GM18520 (cell line): ENCODE results near the gene GLCE.
"Not testable (repeated sequence)": the region's sequence is repeated elsewhere in the genome, so short reads cannot be mapped to it uniquely, and the experiment has no call there.

Experiments
- ATAC-seq: cut with Tn5 transposase; IDR thresholded peaks from one replicate; pipeline ENCODE4 v1.9.1; 2021; ENCODE audit not compliant: unreplicated experiment

GLCE gene

DNA sequence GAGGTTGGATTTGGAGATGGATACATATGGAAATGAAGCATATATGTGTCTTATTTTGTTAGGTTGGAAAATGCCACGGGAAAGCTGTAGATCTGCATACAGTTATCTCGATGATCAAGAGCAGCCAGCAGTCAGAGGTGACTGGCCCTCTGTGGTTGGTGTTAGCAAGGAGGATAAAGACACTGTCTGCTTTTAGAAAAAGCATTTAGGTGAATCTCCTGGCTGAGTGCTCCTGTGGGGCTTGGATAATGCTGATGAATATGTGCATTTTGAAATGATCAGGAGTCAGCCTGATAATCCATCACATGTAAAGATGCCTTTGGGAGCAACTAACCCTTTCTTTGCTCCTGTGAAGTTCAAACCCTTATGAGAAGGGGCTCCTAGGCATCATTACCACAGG is 24.9 kb upstream of the GLCE start:
- ATAC-seq = no peak

DNA sequence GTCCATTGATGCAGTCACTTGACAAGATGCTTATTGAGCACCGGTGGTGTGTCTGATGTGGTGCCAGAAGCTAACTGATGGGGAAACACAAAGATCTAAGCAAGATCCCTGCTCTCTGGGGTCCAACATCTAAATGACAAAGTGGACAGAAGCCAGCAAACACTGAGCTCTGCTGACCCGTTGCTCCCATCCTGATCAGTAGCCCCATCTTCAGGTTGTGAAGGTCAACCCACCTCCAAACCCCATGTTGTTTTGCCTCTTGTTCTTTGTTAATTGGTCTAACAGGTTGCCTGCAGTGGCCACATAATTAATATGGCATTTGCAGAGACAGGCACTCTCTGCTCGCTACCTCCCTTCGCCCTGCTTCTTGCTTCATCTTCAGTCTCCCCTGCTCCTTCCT is 21.5 kb upstream of the GLCE start:
- ATAC-seq = no peak

DNA sequence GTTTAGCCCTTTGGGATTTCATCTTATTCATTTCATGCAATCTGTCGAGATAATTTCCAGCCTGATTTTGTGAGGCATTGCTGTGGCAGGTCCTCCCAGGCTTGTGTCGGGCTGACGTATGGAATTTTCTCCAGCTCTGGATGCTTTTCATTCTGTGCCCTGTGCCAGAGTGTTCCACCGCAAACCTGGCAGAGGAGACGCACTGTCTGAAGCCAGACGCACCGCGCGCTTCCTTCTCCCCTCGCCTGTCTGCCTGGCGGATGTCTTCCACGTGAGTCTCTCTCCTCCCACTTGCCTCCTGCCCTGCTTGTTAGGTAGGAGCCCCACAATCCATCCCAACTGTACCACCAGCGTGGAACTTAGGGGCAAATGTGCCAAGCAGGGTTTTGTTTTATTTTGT is 20.1 kb upstream of the GLCE start:
- no peak for ATAC-seq

DNA sequence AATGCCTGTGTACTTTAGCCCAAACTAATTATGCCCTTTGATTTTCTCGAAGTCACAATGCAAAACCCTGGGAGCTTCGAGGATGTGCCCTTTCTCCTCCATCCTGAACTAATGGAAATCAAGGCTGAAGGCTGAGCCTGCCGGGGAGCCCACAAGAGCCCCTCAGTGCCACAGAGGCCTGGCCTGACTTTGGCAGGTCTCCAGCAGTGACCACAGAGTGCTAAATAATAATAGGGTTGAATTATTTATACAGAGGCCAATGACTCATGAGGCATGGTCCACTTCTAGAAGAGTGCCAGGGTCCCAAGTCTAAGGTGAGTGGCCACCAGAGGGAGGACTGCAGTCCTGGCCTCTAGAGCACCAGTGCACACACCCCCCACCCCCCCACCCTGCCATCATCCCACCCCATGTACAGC is 19.1 kb upstream of the GLCE start:
- ATAC-seq = no peak

DNA sequence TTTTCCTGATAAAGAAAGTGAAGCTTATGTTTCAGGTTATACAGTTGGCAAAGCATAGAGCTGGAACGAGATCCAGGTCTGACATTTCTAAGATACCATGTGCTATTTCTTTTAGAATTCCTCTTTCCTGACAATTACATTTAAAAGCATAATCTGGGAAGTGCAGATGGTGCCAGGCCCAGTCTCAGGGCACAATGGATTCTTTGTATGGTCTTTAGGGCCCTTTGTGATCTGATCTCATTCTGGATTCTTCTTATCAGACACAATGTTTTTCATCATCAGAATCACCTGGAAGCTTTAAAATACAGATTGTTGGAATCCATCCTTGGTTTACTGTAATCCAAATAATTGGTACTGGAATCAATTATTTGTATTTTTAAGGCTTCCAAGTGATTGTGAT is 18.6 kb upstream of the GLCE start:
- no peak for ATAC-seq

DNA sequence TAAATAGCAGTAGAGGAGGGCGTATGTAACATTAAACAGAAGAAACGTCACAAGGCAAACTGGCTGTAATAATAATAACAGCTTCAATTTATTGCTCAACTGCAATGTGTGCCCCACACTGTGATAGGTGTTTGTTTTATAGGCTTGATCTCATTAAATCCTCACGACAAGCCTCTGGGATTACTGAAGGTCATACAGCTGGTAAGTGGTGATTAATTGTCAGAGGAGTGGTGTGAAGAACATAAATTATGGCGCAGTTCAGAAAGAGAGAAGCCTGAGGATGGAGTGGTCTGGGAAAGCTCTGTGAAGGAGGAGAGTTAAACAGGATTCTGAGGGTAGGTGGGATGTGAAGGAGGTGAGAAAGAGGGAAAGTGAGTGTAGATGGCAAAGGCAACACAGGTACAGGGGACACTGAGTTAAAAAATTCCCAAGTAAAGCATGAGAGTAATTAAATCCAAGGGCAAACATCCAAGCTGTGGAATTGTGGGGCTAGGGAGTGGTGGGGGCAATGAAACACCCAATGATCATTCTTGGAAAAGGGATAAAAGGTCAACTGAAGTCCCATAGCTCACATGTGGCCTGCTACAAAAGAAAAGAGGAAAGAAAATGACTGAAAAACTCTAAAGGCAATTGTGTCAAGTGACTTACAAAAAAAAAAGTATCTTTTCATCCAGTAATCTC is 16.5 kb upstream of the GLCE start:
- no peak for ATAC-seq

DNA sequence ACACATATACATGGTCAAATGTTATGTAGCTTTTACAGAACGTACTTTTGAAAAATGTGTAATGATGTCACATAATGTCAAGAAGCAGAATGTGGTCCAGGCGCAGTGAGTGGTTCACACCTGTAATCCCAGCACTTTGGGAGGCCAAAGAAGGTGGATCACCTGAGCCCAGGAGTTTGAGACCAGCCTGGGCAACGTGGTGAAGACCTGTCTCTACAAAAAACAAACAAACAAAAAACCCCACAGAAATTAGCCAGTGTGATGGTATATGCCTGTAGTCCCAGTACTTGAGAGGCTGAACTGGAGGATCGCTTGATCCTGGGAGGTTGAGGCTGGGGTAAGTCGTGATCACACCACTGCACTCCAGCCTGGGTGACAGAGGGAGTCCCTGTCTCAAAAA is 15.9 kb upstream of the GLCE start:
- no peak for ATAC-seq

DNA sequence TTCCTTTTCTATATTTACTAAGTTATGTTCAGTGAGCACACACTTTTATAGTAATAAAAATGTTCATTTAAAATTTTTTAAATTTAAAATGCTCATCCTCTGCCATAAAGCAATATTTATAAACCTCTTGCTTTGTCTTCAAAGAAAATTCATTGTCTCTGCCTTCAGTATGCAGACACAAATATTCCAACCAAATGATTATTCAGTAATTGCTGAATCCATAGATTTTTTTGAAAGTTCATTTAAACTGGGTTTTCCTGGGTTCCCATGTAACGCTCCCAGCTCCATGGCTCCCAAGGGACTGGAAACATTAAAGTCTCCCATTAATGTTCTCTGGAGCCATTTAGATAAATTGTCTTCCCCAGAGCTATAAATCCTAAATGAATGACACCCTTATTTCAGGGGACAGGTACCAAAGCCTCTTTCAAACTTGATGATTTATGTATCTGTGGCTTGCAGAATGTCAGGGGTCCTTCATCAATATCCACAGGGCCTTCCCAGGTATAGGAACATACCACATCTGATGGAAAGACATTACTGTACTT is 15.2 kb upstream of the GLCE start:
- no peak for ATAC-seq

DNA sequence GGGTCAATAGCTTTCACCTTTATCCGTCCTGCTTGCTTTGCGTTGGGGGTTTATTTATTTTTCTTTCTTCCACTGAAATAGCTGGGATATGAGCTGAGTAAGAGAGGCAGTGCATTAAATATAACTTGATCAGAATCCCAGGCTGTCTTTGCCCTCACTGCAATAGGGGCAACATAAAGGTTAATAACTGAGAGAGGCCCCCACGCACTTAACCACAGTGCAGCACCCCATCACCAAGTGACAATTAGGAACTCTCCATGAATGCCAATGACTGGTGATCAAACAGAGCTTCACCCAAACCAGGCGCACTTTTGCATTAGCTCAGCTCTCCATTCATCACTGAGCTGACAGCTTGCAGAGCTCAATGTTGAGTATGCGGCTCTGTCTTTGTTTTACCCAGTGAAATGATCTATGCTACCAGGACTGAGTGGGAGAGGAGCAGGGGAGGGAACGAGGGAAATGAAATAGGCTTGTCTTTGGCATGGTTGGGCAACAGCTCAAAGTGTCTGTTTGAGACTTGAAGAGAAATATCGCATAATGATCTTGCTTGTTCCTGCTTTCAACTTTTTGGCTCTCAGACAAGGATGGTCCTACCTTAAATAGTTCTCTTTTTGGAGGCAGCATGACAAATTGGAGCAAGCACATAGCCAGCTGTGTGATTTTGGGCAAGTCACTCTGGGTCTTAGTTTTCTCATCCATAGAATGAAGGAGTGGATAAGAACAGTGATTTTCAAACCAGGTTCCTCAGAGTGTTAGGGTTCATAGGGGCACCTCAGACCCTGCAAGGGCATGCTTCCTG is 14.5 kb upstream of the GLCE start:
- no peak for ATAC-seq

DNA sequence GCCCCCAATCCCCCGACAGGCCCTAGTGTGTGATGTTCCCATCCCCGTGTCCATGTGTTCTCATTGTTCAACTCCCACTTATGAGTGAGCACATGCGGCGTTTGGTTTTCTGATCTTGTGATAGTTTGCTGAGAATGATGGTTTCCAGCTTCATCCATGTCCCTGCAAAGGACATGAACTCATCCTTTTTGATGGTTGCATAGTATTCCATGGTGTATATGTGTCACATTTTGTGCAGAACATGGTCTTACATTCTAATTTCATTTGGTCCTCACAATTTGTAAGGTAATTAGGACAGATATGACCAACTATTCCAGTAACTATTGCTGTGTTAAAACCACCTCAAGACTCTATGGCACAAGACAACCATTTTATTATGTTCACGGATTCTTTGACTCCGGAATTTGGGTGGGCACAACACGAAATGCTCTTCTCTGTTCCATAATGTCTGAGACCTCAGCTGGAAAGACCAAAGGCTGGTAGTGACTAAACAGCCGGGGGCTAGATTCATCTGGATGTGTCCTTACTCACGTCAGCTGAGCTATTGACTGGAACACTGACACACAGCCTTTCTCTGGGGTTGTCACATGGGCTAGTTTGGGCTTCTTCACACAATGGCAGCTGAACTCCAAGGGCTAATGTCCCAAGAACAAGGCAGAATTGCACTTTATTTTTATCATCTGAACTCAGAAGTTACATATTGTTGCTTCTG is 13.6 kb upstream of the GLCE start:
- ATAC-seq = no peak

DNA sequence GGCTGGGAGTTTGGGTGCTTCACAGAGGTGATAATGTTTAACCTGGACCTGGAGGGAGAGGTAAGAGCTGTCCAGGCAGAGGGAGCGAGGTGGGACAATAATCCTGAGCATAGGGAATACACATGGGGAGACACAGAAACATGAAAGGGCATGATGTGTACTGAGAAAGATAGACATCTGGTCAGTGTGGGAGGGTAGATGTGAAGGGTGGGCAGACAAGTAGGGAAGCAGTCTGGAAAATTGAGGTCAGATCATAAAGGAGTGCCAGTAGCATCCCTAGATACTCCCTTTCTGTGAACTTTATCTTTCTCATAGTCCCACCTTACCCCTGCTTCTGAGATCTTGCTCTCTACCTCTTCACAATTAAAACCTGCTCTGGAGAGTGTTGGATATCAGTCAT is 12.0 kb upstream of the GLCE start:
- ATAC-seq = no peak

DNA sequence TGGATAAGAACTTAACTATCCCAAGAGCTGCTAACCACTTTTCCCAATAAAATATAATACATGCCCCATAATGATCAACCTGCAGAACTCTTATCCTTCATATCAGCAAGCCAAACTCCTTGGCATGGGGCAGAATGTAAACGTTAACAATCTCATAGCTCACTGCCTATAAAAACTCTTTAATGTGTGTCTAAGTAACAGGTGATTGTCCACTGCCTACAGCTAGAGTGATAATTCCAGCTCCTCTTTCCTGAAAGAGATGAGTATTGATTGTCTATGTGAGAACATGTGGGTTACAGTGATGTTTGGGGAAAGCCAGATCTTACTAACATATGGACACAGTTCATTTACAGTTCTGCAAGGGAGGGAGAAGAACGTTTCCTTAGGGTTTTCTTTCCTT is 11.3 kb upstream of the GLCE start:
- ATAC-seq = no peak

DNA sequence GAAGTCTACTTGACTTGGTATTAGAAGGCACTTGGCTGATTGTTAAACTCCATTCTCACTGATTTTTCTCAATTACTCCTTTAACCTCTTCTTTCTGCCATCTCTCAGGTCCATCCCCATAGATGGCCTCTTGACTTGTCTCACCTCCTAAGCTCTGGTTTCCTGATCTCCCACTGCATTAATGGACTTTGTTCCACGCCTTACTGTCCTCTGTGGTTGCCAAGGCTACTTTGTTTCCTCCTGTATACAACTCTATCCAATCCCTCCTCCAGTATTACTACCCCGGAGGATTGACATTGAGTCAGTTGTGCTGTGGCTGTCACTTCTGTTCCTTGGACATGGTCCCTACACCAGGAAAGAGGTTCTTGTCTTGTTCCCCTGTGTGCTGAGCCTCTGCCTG is 10.6 kb upstream of the GLCE start:
- ATAC-seq = no peak

DNA sequence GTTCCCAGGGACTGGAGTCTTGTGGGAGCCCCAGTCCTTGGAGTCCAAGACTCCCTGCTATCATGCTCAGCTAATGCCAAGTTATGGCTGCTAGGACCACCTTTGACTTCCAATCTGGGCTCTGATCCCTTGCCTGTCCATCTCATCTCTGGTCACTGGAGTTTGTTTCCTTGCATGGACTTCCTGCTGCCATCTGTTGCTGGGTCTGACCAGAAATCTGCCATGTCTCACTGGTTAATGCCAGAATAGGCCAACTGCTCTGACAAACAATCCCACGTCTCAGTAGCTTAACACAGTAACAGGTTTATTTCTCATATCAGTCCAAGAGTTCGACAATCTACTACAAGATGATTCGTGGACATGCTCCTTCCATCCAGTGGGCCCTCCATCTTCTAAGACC is 10.1 kb upstream of the GLCE start:
- no peak for ATAC-seq

DNA sequence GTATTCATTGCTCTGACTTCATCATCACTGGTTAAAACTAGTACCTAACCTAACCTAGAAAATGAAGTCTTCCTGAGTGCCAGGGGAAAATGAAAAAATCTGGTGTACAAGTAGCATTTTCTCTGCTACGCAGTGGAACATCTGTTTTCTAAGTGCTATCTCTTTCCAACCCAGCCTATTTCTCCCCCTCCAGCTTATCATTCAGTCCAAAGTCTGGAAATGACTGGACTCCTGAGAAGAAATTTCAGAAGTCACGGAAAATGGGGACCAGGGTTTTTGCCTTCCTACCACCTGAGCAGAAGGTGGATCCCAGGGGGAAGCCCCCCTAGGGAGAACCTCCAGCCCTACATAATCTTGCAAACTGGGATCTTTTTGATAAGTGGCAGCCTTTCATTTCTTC is 9.6 kb upstream of the GLCE start:
- ATAC-seq = no peak

DNA sequence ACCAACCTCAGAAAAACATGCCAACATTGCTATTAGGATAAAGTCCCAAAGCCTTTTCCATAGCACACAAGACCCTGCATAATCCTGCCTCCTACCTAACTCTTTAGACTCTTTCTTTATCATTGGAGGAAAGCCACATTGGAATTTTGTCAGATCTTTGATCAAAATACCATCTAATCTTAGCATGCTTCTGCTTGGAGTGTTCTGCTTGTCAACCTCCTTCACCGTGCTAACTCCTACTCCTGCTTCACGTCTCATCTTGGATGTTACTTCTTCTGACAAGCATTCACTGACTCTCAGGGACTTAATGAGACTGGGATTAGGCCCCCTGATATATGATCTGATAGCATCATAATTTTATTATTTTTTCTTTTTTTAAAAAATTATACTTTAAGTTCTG is 7.4 kb upstream of the GLCE start:
- ATAC-seq = no peak

DNA sequence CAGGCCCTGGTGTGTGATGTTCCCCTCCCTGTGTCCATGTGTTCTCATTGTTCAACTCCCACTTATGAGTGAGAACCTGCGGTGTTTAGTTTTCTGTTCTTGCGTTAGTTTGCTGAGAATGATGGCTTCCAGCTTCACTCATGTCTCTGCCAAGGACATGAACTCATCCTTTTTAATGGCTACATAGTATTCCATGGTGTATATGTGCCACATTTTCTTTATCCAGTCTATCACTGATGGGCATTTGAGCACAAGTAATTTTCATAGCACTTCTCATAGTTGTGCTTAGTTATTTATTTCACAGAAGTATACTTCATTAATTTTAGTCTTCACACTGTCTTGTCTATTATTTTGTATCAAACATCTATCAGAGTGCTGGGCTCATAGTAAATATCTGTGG is 6.8 kb upstream of the GLCE start:
- ATAC-seq = not testable (repeated sequence)

DNA sequence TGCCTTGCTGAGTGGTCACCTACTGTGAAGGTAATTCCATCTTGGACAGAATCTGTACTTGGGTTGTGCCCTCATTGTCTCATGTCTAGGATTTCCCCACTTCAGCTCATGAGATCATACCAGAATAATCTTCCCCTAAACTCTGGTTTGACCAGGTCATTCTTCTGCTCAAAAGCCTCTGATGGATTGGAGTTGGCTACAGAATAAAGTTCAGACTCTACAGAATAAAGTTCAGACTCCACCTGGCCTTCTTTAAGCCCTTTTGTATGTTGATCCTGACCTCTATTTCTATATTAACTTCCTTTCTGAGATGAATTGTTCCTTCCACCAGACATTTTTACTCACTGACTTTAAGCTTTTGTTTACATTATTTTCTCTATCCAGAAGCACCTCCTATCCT is 6.4 kb upstream of the GLCE start:
- no peak for ATAC-seq

DNA sequence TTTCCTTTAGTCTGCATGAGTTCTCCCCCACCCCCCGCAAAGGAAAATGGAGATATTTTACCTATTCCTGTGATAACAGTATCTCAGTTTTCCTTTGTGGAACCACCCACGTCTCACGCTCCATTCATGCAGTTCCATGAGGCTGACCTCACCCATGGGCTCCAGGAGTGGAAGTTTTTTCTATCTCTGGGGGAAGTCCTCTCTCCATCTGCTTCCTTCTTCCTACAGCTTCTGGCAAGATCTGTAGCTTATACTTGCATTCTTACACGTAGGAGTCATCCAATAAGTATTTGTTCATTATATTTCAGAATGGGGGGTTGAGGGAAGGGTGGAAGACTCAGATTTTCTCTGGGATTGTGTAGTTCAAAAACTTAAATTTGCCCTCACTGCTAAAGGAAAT is 5.8 kb upstream of the GLCE start:
- no peak for ATAC-seq

DNA sequence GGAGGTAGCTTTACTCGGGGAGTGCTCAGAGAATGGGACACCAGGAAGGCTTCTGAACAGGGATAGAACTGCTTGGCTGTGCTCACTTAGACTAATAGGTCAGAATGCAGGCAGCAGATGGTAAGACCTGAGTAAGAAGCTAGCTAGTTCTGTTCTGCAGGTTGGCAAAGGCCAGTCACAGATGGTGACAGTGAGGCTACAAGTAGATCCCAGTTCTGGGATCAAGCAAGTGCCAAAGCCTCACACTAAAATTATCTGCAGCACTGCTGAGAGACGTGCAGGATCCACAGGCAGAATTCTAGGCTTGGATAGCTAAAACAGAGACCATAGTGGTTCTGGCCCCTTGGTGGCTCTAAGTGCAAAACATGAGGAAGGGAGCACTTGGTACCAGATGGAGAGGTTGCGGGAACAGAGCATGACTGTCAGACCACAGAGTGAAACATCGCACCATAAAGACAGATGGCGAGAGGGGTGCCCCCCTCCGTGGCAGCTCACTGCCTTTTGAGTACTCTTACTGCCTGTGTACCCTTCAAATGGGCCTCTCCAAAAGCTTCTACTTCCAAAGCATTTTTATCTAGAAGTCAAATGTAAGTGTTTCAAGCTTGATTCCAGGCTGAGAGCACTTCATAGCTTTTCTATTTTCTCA is 3.6 kb upstream of the GLCE start:
- ATAC-seq = no peak

DNA sequence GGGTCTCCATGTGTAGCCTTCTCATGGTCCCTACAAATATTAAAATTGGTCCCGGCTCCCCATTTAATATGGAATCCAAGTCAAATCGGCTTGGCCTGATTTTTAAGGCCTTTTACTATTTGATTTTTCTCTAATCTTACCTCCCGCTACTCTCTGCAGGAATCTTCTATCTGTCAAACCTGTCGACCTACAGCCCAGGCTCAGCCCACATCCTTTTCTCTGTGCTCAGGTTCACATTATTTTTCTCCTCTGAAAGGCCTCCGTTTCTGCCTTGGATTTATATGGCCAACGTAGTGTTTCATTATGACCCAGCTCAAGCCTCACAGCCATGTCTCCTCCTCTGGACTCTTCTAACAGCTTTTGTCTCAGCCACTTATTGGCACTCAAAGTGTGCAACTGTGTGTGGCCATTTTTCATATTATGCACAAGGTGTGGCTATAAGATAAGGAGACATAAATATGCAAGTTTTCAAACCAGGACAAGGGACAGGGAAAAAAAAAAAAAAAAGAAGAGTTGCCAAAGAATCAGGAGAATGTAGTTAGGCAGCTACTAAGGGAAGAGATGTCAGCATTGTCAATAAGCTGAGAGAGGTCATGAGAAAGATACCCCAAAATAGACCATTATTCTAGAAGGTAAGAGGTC is 2.1 kb upstream of the GLCE start:
- no peak for ATAC-seq
